Measurements from ENCODE around the gene PPP4R2. TPM values are rescaled to one million over a fixed set of nuclear protein-coding genes. Genes with fewer than 3 reads are reported as not detected.
"Not testable (repeated sequence)": the region's sequence is repeated elsewhere in the genome, so short reads cannot be mapped to it uniquely, and the experiment has no call there.

The PPP4R2 gene
- total RNA-seq, 1 donor from 2014 or later: 65.7 TPM

- Histone ChIP-seq H3K4me1 (peaks cover 14% of the 10 kb centered on the region), H3K9me3 (no peaks in the 10 kb centered on the region), H3K27ac (no peak overlapping the region), H3K4me3 (no peak overlapping the region), H3K27me3 (ENCODE audit: low read depth) (no peaks in the 10 kb centered on the region), H3K36me3 (peaks cover 7% of the 10 kb centered on the region)
- intact Hi-C loops (cut with DNase I): no loop called here
- TF ChIP-seq CTCF (IDR thresholded peaks at IDR 0.05): no peak
- DNase-seq (no peak), ATAC-seq (no peak)
Observed at GRCh38 chr3:73056845-73057150, 60.2 kb downstream of the PPP4R2 start.

GRCh38 chr3:73060302-73060723, 63.7 kb downstream of the PPP4R2 start:
- Histone ChIP-seq H3K36me3 (peaks cover 42% of the 10 kb centered on the region), H3K27me3 (ENCODE audit: low read depth) (no peaks in the 10 kb centered on the region), H3K9me3 (no peaks in the 10 kb centered on the region), H3K4me3 (no peak overlapping the region), H3K4me1 (peaks cover 14% of the 10 kb centered on the region), H3K27ac (no peak overlapping the region)
- no peak for TF ChIP-seq CTCF (IDR thresholded peaks at IDR 0.05)
- ATAC-seq: no peak
- intact Hi-C loops (cut with DNase I): loop anchor here (10.0 kb wide), 1 partner anchor 126 kb away; no protein-coding TSS in a partner anchor
- DNase-seq: no peak

GRCh38 chr3:73061416-73061815, 64.8 kb downstream of the PPP4R2 start, which contains the start of gene EBLN2:
Gene EBLN2, plus strand, starts transcription at chr3:73061659. Its CDS starts 423 bp downstream, at chr3:73062082.
- no peak for TF ChIP-seq CTCF (IDR thresholded peaks at IDR 0.05)
- H3K36me3 ChIP-seq: peaks cover 49% of the 10 kb centered on the region
- intact Hi-C loops (cut with DNase I): loop anchor here (10.0 kb wide), 1 partner anchor 127 kb away; no protein-coding TSS in a partner anchor

GRCh38 chr3:73066243-73066642, 69.6 kb downstream of the PPP4R2 start:
- DNase-seq; ATAC-seq; H3K27ac ChIP-seq; H3K4me1 ChIP-seq; H3K27me3 ChIP-seq (ENCODE audit: low read depth); H3K4me3 ChIP-seq; H3K9me3 ChIP-seq: not testable (repeated sequence)
- peaks cover 51% of the 10 kb centered on the region for H3K36me3 ChIP-seq
- intact Hi-C loops (cut with DNase I): loop anchor here (10.0 kb wide), 1 partner anchor 131 kb away; no protein-coding TSS in a partner anchor

More at GRCh38 chr3:73061416-73061815, 64.8 kb downstream of the PPP4R2 start, which contains the start of gene EBLN2:
- peak in 1 of 2 donors; percentile 21 for ATAC-seq
- Histone ChIP-seq H3K27me3 (ENCODE audit: low read depth) (no peaks in the 10 kb centered on the region), H3K4me3 (no peak within 1 kb of the TSS), H3K27ac (no peak within 1 kb of the TSS), H3K4me1 (peaks cover 3% of the 10 kb centered on the region), H3K9me3 (no peaks in the 10 kb centered on the region)
- no peak for DNase-seq

- no peak for ATAC-seq
- intact Hi-C loops (cut with DNase I): loop anchor here (10.0 kb wide), 1 partner anchor 134 kb away; no protein-coding TSS in a partner anchor
Observed at GRCh38 chr3:73068419-73068818, 71.8 kb downstream of the PPP4R2 start.

More at GRCh38 chr3:73068419-73068818, 71.8 kb downstream of the PPP4R2 start:
- H3K4me1 ChIP-seq: no peaks in the 10 kb centered on the region
- no peak overlapping the region for H3K27ac ChIP-seq
- no peak for DNase-seq
- no peaks in the 10 kb centered on the region for H3K27me3 ChIP-seq (ENCODE audit: low read depth)
- H3K9me3 ChIP-seq: no peaks in the 10 kb centered on the region
- TF ChIP-seq CTCF (IDR thresholded peaks at IDR 0.05): no peak
- no peak overlapping the region for H3K4me3 ChIP-seq
- H3K36me3 ChIP-seq: peaks cover 30% of the 10 kb centered on the region
